Endothelial cell of umbilical vein (primary cell): ENCODE measurements around the gene SCGB1A1.

Experiments used
- CTCF ChIP-seq, 2 donors: IDR thresholded peaks; 1 replicate in 1 of 2; 2 replicates in 1 of 2; pipeline ENCODE4 v1.5.1; 2011; ENCODE audit warnings: low read length in 2 of 2, mild to moderate bottlenecking in 2 of 2, moderate library complexity in 2 of 2, control low read depth in 1 of 2, inconsistent platforms in 1 of 2, low read depth in 1 of 2; ENCODE audit not compliant: insufficient read depth in 1 of 2; ENCODE audit errors: extremely low read depth in 1 of 2
- EZH2 ChIP-seq: IDR thresholded peaks from 2 replicates; pipeline ENCODE4 v1.6.1; 2012; ENCODE audit warnings: borderline replicate concordance, low read depth, mild to moderate bottlenecking, moderate library complexity, low read length, inconsistent platforms; ENCODE audit not compliant: severe bottlenecking
- FOS ChIP-seq: IDR thresholded peaks from 2 replicates; pipeline ENCODE4 v1.6.1; 2011; ENCODE audit warnings: mild to moderate bottlenecking, low read length, moderate library complexity, borderline replicate concordance; ENCODE audit not compliant: insufficient read depth
- GATA2 ChIP-seq: IDR thresholded peaks from 2 replicates; pipeline ENCODE4 v1.7.0; 2011; ENCODE audit warnings: low read depth, mild to moderate bottlenecking, moderate library complexity, mixed read lengths, low read length; ENCODE audit not compliant: insufficient read length, insufficient read depth
- MYC ChIP-seq: IDR thresholded peaks from one replicate; pipeline ENCODE4 v1.6.1; 2011; ENCODE audit warnings: mild to moderate bottlenecking, low read depth, low read length
- POLR2A ChIP-seq: IDR thresholded peaks from 2 replicates; pipeline ENCODE4 v1.6.1; 2012; ENCODE audit warnings: low read depth, mild to moderate bottlenecking, control low read depth, low read length
- POLR2AphosphoS5 ChIP-seq: IDR thresholded peaks from 2 replicates; pipeline ENCODE4 v1.6.1; 2012; ENCODE audit warnings: low read depth, mild to moderate bottlenecking, control low read depth, low read length, moderate library complexity; ENCODE audit not compliant: insufficient read depth
- TF ChIP-seq, protein P1 (sequence below): IDR thresholded peaks from 2 replicates; pipeline ENCODE4 v1.6.1; 2011; ENCODE audit not compliant: insufficient read depth, insufficient read length

GRCh38 chr11:62463121-62463542 lies 44.3 kb downstream of the SCGB1A1 start:
- TF ChIP-seq, protein P1, sequence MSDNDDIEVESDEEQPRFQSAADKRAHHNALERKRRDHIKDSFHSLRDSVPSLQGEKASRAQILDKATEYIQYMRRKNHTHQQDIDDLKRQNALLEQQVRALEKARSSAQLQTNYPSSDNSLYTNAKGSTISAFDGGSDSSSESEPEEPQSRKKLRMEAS, result no peak
- TF ChIP-seq CTCF (IDR thresholded peaks at IDR 0.05; ENCODE audit: extremely low read depth in 1 of 2, insufficient read depth in 1 of 2, low read depth in 1 of 2, low read length in 2 of 2) (no peak), EZH2 (no peak), POLR2AphosphoS5 (no peak), POLR2A (no peak), MYC (no peak), FOS (no peak), GATA2 (no peak)
